Adrenal gland (tissue), 5 donors: Measurements from ENCODE around the gene B4GALNT3.

Experiments
- POLR2A ChIP-seq, 2 donors: fragments of 450-650 bp; IDR thresholded peaks; one replicate each; pipeline ENCODE4 v1.6.1; 2017; ENCODE audit warnings: antibody characterized with exemption in 2 of 2, mild to moderate bottlenecking in 2 of 2, moderate library complexity in 1 of 2
- TF ChIP-seq, protein P1 (sequence below), 6 experiments: fragments of 450-650 bp in 4 of 6; fragments of 200-600 bp in 2 of 6; sonication (generic) in 1 of 6; IDR thresholded peaks; 1 replicate in 5 of 6; 2 replicates in 1 of 6; pipeline versions ENCODE4 v1.5.1 to v1.8.0; 2016 to 2021; ENCODE audit warnings: antibody characterized with exemption in 6 of 6, mild to moderate bottlenecking in 2 of 6, moderate library complexity in 1 of 6
- donor health status: DM: no; HTN: no; CAD: no.

DNA sequence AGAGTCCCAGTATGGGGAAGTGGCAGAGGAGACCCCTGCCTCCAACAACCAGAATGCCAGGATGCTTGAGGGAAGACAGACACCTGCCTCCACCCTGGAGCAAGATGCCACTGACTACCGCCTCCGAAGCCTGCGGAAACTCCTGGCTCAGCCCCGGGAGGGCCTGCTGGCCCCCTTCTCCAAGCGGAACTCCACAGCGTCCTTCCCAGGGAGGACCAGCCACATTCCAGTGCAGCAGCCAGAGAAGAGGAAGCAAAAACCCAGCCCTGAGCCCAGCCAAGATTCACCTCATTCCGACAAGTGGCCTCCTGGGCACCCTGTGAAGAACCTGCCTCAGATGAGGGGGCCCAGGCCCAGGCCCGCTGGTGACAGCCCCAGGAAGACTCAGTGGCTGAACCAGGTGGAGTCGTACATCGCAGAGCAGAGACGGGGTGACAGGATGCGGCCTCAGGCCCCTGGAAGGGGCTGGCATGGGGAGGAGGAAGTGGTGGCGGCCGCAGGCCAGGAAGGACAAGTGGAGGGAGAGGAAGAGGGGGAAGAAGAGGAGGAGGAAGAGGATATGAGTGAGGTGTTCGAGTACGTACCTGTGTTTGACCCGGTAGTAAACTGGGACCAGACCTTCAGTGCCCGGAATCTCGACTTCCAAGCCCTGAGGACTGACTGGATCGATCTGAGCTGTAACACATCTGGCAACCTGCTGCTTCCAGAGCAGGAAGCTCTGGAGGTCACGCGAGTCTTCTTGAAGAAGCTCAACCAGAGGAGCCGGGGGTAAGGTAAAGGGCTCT, 93.7 kb downstream of the B4GALNT3 start:
- TF ChIP-seq POLR2A (IDR thresholded peaks at IDR 0.05), result no peak
- TF ChIP-seq, protein P1, sequence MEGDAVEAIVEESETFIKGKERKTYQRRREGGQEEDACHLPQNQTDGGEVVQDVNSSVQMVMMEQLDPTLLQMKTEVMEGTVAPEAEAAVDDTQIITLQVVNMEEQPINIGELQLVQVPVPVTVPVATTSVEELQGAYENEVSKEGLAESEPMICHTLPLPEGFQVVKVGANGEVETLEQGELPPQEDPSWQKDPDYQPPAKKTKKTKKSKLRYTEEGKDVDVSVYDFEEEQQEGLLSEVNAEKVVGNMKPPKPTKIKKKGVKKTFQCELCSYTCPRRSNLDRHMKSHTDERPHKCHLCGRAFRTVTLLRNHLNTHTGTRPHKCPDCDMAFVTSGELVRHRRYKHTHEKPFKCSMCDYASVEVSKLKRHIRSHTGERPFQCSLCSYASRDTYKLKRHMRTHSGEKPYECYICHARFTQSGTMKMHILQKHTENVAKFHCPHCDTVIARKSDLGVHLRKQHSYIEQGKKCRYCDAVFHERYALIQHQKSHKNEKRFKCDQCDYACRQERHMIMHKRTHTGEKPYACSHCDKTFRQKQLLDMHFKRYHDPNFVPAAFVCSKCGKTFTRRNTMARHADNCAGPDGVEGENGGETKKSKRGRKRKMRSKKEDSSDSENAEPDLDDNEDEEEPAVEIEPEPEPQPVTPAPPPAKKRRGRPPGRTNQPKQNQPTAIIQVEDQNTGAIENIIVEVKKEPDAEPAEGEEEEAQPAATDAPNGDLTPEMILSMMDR (IDR thresholded peaks at IDR 0.05), result no peak
